MM.1S (cell line): ENCODE measurements around the gene CAP2.

Experiments used
- EZH2 ChIP-seq: fragments of 300-600 bp; sonication (generic); optimal IDR thresholded peaks from 2 replicates; pipeline ENCODE3; 2017; ENCODE audit warnings: low read depth, mild to moderate bottlenecking, antibody characterized with exemption, low read length, mixed read lengths
- TF ChIP-seq, protein P1 (sequence below): fragments of 300-600 bp; sonication (generic); IDR thresholded peaks from 2 replicates; pipeline ENCODE4 v1.5.1; 2016; ENCODE audit warnings: antibody characterized with exemption, low read length, mixed read lengths

DNA sequence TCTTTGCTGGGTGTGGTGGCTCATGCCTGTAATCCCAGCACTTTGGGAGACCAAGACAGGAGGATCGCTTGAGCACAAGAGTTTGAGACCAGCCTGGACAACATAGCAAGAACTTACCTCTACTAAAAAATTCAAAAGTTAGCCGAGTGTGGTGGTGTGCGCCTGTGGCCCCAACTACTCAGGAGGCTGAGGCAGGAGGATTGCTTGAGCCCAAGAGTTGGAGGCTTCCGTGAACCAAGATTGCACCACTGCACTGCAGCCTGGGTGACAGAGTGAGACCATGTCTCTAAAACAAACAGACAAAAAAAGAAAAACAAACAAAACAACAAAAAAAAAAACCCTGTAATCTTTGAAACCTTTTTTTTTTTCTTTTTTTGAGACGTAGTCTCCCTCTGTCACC lies 67.5 kb downstream of the CAP2 start:
- TF ChIP-seq, protein P1, sequence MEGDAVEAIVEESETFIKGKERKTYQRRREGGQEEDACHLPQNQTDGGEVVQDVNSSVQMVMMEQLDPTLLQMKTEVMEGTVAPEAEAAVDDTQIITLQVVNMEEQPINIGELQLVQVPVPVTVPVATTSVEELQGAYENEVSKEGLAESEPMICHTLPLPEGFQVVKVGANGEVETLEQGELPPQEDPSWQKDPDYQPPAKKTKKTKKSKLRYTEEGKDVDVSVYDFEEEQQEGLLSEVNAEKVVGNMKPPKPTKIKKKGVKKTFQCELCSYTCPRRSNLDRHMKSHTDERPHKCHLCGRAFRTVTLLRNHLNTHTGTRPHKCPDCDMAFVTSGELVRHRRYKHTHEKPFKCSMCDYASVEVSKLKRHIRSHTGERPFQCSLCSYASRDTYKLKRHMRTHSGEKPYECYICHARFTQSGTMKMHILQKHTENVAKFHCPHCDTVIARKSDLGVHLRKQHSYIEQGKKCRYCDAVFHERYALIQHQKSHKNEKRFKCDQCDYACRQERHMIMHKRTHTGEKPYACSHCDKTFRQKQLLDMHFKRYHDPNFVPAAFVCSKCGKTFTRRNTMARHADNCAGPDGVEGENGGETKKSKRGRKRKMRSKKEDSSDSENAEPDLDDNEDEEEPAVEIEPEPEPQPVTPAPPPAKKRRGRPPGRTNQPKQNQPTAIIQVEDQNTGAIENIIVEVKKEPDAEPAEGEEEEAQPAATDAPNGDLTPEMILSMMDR: no peak
- TF ChIP-seq EZH2: no peak
